ENCODE measurements around the gene AIF1L.

AIF1L gene

DNA sequence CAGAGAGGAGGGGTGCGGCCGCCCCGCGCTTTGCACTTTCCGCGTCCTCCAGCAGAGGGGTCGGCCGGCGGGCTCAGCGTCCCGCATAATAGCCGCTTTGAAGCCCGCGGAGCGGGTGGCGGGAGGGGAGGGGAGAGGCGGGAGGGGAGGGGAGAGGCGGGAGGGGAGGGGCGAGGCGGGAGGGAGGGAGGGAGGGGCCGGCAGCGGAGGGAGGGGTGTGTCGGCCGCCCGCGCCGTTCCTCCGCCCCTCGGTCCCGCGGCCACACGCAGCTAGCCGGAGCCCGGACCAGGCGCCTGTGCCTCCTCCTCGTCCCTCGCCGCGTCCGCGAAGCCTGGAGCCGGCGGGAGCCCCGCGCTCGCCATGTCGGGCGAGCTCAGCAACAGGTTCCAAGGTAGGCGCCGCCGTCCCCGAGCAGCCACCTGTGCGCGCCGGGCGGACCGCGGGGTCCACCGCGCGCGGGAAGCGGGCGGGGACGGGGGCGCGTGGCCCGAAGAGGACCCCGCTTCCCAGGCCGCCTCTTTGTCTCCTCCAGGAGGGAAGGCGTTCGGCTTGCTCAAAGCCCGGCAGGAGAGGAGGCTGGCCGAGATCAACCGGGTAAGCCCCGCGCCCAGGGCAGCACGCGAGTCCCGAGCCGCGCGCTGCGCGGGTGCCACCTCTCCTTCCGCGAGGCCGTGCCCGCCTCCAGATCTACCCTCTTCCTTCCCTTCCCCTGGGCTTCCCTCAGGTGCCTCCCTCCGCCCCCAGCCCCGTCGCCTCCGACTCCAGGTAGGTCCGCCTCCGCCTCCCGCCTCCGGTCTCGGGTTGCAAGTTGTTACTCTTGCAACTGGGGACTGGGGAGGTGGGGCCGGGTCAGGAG, at the start of gene AIF1L:
AIF1L (plus strand) TSS at position 263 of the 857 bp plus-strand sequence; CDS start at position 362, 99 bp downstream.
- no peak for DNase-seq

DNA sequence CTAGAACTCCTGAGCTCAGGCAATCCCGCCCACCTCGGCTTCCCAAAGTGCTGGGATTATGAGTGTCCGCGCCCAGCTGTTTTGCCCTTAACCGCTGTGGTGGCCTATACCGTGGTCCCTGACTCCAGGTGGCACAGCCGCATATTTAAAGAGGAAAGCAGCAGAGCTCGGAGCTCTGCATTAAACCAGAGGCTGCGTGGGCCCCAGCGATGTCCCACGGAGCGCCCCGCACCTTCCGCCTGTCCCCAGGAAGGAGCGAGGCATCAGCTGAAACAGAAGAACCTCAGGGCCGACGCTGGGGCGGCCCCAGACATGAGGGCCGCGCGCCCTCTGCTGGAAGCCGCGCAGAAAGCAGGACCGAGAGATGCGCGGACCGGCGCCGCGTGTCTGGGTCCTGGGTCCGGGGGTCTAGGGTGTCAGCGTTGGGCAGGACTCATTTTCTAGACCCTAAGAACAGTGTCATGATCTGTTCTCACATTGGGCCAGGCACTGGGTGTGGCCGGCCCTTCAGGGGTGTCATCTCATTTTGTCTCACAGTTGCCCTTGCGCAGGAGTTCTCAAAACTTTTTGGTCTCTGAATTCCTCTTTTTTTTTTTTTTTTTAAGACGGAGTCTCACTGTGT, 49.6 kb upstream of the AIF1L start:
- peak; percentile 21 for DNase-seq

DNA sequence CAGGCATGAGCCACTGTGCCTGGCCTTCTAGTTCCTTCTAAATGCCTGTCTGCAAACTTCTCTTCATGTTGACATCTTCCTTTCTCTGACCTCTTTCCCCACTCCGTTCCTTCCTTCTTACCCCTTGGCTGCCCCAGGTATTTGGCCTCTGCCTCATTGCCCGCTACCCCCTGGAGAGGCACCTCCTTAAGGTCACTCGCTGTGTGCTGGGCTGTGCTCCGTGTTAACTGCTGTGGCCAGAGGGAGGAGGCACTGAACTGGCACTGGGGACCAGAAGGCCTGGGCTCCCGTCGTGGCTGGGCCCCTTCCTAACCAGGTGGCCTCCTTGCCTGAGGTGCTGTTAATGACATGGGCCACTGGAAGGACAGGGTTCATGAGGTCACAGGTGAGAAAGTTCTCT, 48.0 kb upstream of the AIF1L start:
- no peak for DNase-seq

DNA sequence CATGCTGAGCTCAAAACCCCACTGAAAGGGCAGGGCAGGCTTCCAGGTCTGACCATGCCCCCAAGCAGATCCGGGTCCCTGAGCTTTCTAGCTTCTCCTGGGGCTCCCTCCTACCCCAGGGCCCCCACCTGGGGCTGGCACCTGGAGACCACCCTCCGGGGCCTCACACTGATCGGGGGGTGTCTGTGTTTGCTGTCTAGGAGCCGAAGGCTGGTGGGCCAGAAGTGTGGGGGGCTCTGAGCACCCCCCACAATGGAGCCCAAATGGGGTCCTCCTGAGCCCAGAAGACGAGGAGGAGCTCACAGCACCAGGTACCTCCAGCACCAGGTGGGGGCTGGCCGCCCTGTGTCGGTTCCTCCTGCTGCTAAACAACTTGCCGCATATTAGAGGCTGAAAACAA, 47.5 kb upstream of the AIF1L start:
- DNase-seq = no peak

DNA sequence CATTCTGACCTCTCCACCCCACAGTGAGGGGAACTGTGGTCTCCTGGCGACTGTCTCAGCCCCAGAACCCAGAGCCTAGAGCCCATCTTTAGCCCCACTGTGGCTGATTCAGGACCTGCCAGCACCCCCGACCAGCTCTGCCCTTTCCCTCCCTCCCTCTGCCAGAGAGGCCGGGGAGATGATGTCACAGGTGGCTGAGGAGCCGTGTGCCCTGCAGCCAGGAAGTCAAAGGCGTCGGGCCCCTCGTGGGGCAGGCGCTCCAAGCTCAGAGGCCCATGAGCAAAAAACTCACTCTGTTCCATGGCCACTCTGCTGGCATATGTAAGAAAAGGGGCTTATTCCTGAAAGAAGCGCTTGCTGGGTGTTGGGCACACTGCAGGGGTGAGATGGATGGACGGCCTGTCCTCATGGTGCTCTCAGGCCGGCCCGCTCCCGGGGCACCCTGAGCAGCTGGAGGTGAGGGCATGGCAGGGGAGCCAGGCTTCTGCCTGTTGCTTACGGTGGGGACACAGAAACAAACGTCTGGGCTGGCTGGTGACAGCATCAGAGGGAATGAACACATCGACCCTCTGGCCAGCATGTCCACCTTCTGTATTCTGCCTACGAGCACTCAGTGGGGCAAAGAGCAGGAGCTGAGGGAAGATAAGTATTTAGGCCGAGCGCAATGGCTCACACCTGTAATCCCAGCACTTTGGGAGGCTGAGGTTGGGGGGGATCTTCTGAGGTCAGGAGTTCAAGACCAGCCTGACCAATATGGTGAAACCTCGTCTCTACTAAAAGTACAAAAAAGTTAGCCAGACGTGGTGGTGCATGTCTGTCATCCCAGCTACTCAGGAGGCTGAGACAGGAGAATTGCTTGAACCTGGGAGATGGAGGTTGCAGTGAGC, 46.3 kb upstream of the AIF1L start:
- DNase-seq = no peak

DNA sequence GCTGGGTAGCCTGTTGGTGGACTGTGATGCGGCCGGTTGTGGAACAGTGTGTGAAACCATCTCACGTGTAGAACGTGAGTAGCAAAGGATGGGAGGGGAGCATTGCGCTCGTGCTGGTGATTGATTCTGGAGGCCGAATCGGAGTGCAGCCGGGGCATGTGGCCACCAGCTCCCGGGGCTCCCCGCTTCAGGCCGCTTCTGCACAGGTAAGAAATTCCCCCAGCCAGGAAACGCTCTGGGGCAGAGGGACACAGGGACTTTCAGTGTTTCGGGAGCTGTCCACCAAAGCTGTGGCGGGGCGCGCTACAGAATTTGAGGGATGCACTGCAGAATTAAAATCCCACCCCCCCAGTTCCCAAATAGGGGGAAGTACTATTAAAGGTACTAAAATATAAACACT, 45.5 kb upstream of the AIF1L start:
- DNase-seq = no peak

DNA sequence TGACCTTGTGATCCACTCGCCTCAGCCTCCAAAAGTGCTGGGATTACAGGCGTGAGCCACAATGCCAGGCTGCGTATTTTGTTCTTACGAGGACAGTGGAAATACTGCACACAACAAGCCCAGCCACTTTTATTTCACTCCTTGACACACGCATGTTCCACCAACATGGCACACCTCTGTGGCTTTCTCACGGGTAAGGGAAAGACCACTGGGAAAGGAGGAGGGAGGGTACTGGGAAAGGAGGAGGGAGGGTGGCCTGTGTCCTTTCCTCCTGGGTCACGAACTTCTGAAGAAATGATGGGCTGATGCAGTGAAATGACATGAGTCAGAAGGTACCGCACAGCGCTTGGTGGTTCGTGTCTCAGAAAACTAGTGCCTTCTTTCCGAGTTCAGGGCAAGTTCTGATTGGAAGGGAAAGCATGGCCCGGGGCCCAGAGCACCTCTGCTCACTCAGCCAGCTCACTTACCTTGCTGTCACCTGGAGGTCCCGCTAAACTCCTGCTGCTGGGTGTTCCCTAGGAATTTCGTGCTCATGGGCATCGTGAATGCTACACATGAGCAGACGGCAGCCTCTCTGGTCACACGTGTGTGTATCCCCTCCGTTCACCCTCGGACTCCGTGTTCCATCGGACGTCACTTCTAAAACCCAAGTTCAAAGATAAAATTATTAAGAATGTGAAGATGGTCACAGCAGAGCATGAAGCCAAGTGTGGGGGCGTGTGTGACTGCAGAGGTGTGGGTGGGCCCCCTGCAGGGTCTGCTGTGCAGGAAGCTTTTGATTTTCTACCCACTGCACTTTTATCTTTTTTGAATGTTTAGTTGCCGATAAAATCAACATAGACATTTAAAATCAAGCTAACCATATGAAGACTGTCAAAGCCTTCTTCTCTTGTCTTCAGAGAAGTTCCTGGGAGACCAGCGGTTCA, 44.5 kb upstream of the AIF1L start:
- no peak for DNase-seq

DNA sequence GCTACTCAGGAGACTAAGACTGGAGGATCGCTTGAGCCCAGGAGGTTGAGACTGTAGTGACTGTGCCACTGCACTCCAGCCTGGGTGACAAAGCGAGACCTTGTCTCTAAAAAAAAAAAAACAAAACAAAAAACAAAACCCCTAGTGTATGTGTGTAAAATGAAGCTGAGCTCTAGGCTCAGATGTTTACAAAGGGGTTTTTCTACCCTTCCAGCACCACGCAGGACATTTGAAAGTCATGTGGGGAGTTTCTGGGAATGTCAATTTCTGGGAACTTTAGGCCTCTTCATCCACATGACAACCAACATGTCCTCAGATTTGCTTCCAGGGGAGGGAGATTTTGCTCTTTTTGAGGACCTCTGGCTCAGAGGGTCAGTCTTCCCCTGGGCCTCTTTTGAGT, 42.4 kb upstream of the AIF1L start:
- no peak for DNase-seq

DNA sequence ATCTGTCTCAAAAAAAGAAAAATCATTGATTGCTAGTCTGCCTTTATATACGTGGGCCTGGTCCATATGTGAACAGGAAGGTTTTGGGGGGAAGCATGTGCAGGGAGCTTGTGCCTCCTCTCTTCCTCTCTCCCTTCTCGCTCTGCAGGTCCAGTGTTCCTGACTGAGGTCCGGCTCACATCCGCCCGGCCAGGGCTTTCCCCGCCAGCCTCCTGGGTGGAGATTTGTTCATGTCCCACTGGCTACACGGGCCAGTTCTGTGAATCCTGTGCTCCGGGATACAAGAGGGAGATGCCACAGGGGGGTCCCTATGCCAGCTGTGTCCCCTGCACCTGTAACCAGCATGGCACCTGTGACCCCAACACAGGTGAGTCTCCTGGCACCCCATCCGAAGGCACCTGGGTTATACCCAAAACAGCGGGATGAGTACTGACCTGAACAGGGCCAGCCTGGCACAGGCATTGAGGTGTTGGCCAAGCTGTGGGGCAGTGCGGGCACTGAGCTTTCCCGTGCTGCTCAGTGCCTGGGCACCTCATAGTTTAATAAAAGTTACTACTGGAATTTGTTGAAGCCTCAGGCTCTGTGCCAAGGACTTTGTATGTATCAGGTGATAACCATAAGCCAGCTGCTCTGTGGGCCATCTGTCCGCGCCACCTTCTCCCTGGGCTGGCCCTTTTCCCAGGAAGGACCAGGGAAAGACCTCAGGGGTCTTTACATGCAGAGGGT, 39.4 kb upstream of the AIF1L start:
- DNase-seq = no peak

DNA sequence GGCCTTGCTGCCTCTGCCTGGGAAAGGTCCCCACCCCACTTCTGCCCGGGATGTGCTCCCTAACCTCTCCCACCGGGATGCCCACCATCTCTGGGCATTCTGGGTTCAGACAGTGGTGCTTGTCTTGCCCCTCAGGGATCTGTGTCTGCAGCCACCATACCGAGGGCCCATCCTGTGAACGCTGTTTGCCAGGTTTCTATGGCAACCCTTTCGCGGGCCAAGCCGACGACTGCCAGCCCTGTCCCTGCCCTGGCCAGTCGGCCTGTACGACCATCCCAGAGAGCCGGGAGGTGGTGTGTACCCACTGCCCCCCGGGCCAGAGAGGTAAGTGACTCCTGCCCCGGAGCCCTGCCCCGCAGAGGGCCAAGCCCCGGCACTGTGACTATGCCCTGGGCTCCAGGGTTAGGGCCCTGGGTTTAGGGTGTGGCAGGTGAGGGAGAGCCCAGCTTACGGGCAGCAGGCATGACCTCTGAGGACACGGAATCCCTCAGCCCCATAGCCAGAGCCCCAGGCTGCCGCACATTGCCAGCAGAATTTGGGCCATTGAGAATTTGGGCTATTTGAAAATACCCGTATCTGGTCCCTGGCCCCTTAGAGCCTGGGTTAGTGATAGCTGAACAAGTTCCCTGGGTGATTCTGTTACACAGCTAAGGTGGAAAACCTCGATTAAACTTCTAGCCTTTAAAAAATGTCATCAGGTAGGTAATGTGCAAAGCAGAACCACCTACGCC, 35.3 kb upstream of the AIF1L start:
- DNase-seq = no peak

DNA sequence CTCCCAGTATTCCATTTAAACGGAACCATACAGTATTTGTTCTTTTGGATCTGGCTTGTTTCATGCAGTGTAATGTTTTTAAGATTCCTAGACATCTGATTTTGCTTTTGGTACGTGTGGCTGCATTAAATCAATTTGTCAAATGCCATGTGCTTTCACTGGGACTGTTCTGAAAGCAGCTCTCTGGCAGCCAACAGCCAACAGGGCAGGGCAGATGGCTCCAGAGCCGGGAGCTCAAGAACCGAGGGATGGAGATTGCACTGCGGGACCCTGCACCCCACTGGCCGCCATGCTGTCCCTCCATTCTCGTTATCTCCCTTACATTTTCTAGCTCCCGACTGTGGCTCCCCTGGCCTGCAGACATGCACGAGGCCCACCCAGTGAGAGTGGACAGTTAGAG, 33.4 kb upstream of the AIF1L start:
- DNase-seq = no peak

DNA sequence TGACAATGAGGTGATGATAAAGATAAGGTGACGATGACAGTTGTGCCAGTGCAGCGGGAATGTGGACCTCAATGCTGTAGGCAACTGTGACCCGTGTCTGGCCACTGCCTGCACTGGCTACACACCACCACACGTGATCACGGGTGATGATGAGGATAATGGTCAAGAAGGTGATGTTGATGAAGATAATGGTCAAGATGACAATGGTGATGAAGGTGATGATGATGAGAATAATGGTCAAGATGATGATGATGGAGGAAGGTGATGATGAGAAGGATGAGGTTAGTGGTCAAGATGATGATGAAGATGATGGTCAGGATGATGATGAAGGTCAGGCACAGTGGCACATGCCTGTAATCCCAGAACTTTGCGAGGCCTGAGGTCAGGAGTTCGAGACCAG, 30.7 kb upstream of the AIF1L start:
- DNase-seq = no peak

DNA sequence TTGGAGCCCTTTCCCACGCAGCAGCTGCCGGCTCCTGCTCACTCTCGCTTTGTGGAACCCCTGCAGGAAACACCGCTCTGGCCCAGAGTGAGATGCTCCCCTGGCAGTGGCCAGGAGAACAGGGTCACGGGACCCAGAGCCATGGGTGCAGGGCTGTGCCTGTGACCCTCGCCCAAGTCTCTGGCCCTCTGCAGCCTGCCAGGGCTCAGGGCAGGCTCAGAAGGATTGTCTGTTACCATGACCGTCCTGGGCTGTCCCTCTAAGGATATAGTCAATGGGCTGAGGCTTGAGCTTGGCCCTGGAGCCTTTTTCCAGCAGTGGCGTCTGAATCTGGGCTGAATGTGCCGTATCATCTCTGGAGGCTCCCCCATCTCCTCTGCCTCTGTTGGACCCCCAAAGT, 28.7 kb upstream of the AIF1L start:
- no peak for DNase-seq

DNA sequence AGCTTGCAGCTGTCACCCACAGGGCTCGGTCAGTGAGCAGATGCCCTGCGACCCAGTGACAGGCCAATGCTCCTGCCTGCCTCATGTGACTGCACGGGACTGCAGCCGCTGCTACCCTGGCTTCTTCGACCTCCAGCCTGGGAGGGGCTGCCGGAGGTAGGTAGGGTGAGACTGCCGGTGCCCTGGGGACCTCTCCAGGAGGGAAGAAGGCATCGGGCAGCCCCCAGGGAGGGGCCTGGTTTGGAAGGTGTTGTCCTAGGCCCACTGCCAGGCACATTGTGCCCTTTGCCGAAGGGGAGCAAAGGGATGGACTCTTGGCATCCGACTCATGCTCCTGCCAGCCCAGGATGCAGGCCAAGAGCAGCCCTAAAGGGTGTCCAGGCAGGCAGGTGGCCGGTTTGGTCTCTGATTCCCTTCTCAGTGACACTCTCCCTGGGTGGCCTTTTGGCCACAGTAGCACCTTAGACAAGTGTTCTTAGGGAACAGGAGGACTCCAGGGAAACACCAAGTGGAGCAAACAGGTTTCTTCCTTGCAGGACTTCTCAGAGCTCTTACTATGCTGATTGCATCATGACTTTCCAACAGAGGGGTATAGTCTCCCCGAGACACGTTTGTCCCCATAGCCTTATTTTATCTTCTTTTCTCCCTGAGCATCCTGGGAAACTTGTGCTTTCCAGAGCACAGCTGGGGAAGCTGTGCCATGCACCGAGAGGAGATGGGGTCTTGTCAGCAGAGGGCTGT, 28.1 kb upstream of the AIF1L start:
- no peak for DNase-seq

DNA sequence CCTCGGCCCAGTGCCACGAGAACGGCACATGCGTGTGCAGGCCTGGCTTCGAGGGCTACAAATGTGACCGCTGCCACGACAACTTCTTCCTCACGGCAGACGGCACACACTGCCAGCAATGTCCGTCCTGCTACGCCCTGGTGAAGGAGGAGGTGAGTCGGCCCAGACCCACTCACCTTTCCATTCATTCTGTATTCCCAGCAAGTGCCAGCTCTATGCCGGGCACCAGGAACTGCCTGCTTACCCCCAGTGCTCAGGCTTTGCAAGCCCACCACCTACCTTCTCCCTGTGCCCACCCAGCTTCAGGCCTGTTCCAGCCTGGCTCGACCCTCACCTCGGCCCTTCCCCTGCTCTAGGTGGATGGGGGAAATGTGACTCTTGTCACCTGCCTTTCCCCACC, 26.6 kb upstream of the AIF1L start:
- no peak for DNase-seq

DNA sequence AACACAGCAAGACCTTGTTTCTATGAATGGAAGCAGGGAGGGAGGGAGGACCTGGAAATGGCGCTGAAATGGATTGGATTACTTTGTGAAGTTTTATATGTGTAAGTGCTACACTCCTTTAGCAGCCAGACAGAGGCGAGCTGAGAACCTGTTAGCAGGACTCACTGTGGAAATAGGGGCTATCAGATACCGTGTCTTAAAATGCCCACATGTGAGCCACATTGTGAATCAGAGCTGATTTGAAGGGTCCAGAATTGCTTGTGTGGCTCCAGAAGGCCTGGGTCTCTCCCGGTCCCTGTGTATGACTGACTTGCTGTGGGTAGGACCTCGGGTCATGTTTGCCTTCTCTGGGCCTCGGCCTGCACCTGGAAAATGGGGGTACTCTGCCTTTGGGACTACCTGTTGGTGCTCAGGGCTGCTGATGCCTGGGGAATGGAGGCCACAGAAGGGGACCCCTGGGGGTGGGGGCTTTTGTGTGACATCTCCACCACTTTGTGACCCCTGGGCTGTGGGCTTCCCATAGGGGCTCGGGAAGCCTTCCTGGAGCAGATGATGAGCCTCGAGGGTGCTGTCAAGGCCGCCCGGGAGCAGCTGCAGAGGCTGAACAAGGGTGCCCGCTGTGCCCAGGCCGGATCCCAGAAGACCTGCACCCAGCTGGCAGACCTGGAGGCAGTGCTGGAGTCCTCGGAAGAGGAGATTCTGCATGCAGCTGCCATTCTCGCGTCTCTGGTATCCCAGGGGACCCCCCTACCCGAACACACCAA, 24.0 kb upstream of the AIF1L start:
- DNase-seq = no peak

DNA sequence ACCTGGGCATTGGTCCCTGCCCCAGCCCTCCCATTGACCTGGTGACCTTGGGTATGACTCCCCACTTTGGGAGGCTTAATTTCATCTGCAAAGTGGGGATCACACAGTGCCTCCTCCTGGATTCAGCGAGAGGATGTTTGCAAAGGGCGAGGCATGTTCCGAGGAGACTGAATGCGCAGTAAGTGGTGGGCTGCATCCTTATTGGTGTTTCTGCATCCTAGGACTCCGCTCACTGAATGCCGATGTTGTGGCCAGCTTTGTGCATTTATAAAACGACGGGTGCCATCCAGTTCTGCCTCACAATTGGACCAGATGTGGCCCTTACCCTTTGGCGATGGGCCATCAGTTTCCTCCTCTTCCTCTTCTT, 23.5 kb upstream of the AIF1L start:
- DNase-seq = no peak

DNA sequence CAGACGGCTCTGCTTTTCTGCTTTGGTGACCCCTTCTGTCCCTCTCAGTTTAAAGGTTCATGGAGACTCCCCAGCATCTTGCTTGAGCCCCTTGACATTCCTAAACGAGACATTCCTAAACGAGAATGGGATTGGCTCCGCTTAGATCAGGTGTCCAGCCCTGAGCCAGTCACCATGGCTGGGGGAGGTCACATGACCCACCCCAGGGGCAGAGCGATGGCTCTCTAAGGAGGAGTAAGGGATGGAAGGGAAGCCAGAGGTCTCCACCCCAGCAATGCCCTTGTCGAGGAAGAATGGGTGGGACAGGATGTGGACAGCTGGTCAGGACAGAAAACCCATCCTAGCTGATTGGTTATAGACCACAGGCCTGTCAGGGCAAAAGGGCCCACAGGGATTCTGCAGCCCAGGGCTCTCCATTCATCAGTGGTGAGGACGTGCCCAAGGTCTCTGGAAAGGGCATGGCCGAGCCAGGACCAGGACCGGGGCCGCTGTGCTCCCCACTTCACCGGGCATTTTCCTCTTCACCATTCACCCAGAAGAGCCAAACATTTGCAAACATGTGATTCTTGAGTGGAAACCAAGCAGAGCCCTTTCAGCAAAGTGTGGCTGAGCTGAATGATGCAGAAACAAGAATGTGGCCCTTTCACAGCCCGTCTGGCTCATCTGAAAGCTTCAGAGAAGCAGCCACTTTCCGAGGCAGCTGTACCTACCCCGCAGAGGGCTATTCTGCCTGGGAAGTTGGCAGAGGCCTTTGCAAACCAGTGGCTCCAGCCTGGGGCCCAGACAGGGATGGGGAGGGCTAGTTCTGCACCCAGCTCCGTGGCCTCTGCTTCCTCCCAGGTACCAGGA, 19.8 kb upstream of the AIF1L start:
- DNase-seq = no peak
